ENCODE results near the gene KBTBD8. TPM values are rescaled to one million over a fixed set of nuclear protein-coding genes. Genes with fewer than 3 reads are reported as not detected.
A peak's percentile ranks its signal among the peaks of the same experiment; 100 is the strongest.

KBTBD8 gene
- total RNA-seq, 2 experiments from 2014 or later: 7.1 to 7.7 TPM

DNA sequence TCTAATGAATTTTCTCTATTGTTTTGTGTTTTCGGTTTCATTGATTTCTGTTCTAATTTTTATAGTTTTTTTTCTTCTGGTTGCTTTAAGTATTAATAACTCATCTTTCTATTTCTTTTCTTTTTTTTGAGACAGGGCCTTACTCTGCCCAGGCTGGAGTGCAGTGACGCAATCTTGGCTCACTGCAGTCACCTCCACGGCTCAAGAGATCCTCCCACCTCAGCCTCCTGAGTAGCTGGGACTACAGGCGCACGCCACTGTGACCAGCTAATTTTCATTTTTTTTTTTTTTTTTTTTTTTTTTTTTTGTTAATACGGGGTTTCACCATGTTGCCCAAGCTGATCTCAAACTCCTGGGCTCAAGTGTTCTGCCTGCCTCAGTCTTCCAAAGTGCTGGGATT lies 14.5 kb downstream of the KBTBD8 start:
- H3K4me3 ChIP-seq (ENCODE audit: low read length): no peak overlapping the region
- H3K27me3 Mint-ChIP-seq: no peaks in the 10 kb centered on the region
- no peaks in the 10 kb centered on the region for H3K27me3 ChIP-seq (ENCODE audit: control insufficient read depth in 1 of 2, insufficient read depth in 2 of 2, low read length in 2 of 2)
- H3K27ac ChIP-seq (ENCODE audit: low read depth in 1 of 2, low read length in 2 of 2): no peak overlapping the region
- H3K36me3 Mint-ChIP-seq (ENCODE audit: low read depth): peaks cover 46% of the 10 kb centered on the region
- H3K9me3 ChIP-seq (ENCODE audit: control insufficient read depth in 1 of 2, insufficient read depth in 1 of 2, low read length in 2 of 2): no peaks in the 10 kb centered on the region
- H3K36me3 ChIP-seq (ENCODE audit: insufficient read depth, low read length): peaks cover 24% of the 10 kb centered on the region
- H3K4me1 Mint-ChIP-seq (ENCODE audit: low read depth): peaks cover 20% of the 10 kb centered on the region
- TF ChIP-seq, protein P1, sequence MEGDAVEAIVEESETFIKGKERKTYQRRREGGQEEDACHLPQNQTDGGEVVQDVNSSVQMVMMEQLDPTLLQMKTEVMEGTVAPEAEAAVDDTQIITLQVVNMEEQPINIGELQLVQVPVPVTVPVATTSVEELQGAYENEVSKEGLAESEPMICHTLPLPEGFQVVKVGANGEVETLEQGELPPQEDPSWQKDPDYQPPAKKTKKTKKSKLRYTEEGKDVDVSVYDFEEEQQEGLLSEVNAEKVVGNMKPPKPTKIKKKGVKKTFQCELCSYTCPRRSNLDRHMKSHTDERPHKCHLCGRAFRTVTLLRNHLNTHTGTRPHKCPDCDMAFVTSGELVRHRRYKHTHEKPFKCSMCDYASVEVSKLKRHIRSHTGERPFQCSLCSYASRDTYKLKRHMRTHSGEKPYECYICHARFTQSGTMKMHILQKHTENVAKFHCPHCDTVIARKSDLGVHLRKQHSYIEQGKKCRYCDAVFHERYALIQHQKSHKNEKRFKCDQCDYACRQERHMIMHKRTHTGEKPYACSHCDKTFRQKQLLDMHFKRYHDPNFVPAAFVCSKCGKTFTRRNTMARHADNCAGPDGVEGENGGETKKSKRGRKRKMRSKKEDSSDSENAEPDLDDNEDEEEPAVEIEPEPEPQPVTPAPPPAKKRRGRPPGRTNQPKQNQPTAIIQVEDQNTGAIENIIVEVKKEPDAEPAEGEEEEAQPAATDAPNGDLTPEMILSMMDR (IDR thresholded peaks at IDR 0.05): no peak
- no peaks in the 10 kb centered on the region for H3K9me3 Mint-ChIP-seq
- intact Hi-C loops (cut with DNase I, micrococcal nuclease): no loop called here
- POLR2A ChIA-PET: no interaction called here
- peaks cover 7% of the 10 kb centered on the region for H3K4me1 ChIP-seq (ENCODE audit: insufficient read depth, low read length)
- H3K27ac Mint-ChIP-seq: no peak overlapping the region
- ATAC-seq (ENCODE audit: poor library complexity): no peak
- no peak overlapping the region for H3K4me3 Mint-ChIP-seq
- DNase-seq: no peak
- CTCF ChIA-PET: no interaction called here

DNA sequence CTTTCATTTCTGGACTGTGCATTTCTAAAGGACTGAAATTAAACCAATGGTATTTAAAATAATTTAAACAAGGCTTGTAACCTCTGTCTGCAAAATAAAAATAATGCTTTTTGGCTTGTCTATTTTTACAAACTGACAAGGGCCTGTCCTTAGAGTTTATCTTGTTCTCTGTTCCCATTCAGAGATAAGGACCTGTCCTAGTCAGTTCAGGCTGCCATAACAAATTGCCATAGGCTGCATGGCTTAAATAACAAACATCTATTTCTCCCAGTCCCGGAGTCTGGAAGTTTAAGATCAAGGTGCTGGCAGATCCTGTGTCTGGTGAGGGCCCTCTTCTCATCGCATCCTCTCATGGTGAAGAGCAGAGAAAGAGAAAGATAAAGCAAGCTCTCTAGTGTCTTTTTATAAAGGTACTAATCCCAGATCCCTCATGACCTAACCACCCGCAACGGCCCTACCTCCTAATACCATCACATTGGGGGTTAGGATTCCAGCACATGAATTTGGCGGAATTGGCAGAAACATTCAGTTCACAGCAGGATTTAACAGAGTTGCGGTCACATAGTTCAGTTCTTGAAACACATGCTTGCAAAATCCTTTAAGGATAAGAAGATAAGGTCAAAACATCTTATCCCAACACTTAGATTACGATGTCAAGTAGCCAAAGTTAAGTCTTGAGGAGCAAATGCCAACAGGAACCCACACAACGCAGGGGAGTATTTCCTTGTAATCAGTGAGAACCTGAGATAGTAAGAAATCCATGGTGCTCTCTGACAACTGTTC lies 17.8 kb downstream of the KBTBD8 start:
- H3K27me3 ChIP-seq (ENCODE audit: control insufficient read depth in 1 of 2, insufficient read depth in 2 of 2, low read length in 2 of 2): no peaks in the 10 kb centered on the region
- H3K36me3 ChIP-seq (ENCODE audit: insufficient read depth, low read length): no peaks in the 10 kb centered on the region
- ChIA-PET POLR2A (no interaction called here), CTCF (interaction anchor here (1.2 kb wide), 1 partner anchor 9 kb away, joined by 4 read pairs; no protein-coding TSS in a partner anchor)
- no peak for ATAC-seq (ENCODE audit: poor library complexity)
- H3K27me3 Mint-ChIP-seq: no peaks in the 10 kb centered on the region
- H3K4me1 Mint-ChIP-seq (ENCODE audit: low read depth): peaks cover 25% of the 10 kb centered on the region
- no peak overlapping the region for H3K27ac ChIP-seq (ENCODE audit: low read depth in 1 of 2, low read length in 2 of 2)
- H3K4me1 ChIP-seq (ENCODE audit: insufficient read depth, low read length): peaks cover 13% of the 10 kb centered on the region
- DNase-seq: no peak
- H3K9me3 Mint-ChIP-seq: no peaks in the 10 kb centered on the region
- no peak overlapping the region for H3K4me3 ChIP-seq (ENCODE audit: low read length)
- intact Hi-C loops (cut with DNase I, micrococcal nuclease): no loop called here
- no peak overlapping the region for H3K27ac Mint-ChIP-seq
- H3K4me3 Mint-ChIP-seq: no peak overlapping the region
- TF ChIP-seq, protein P1 (IDR thresholded peaks at IDR 0.05): no peak
- peaks cover 14% of the 10 kb centered on the region for H3K36me3 Mint-ChIP-seq (ENCODE audit: low read depth)
- H3K9me3 ChIP-seq (ENCODE audit: control insufficient read depth in 1 of 2, insufficient read depth in 1 of 2, low read length in 2 of 2): no peaks in the 10 kb centered on the region

DNA sequence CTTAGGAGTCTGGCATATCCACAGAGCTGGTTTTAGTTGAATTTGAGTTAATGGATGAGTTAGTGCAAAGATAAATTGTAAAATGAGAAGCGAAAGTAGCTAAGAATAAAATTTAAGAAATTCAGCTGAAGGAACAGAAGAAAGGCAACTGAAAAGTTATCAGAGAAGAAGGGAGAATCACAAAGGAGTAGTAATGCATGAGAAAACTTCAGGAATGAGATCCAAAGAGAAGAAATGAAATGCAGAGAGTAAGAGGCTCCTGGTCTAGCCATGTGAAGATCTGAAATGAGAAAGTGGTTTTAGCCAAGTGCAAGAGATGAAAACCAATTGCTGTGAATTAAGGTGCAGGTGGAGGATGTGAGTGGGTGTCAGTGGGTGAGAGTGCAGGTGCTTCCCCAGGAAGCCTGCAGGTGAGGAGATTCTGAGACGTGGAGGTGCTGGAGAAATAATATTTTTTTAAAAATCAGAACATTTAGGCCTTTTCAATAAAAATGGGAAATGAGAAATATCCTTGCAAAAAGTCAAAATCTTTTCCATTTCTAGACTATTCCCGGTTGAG lies 18.5 kb downstream of the KBTBD8 start:
- peaks cover 13% of the 10 kb centered on the region for H3K4me1 ChIP-seq (ENCODE audit: insufficient read depth, low read length)
- H3K9me3 Mint-ChIP-seq: no peaks in the 10 kb centered on the region
- intact Hi-C loops (cut with DNase I, micrococcal nuclease): no loop called here
- H3K9me3 ChIP-seq (ENCODE audit: control insufficient read depth in 1 of 2, insufficient read depth in 1 of 2, low read length in 2 of 2): no peaks in the 10 kb centered on the region
- DNase-seq: peak in 2 of 14 experiments; percentile 6 to 8
- no peaks in the 10 kb centered on the region for H3K36me3 ChIP-seq (ENCODE audit: insufficient read depth, low read length)
- TF ChIP-seq, protein P1 (IDR thresholded peaks at IDR 0.05): no peak
- H3K4me3 Mint-ChIP-seq: no peak overlapping the region
- peaks cover 25% of the 10 kb centered on the region for H3K4me1 Mint-ChIP-seq (ENCODE audit: low read depth)
- ATAC-seq (ENCODE audit: poor library complexity): no peak
- H3K27ac ChIP-seq (ENCODE audit: low read depth in 1 of 2, low read length in 2 of 2): no peak overlapping the region
- ChIA-PET CTCF (no interaction called here), POLR2A (no interaction called here)
- no peak overlapping the region for H3K27ac Mint-ChIP-seq
- no peaks in the 10 kb centered on the region for H3K27me3 ChIP-seq (ENCODE audit: control insufficient read depth in 1 of 2, insufficient read depth in 2 of 2, low read length in 2 of 2)
- H3K27me3 Mint-ChIP-seq: no peaks in the 10 kb centered on the region
- peaks cover 7% of the 10 kb centered on the region for H3K36me3 Mint-ChIP-seq (ENCODE audit: low read depth)
- no peak overlapping the region for H3K4me3 ChIP-seq (ENCODE audit: low read length)
